Astrocyte of the spinal cord (primary cell): ENCODE data around the gene SHISA7.
A peak's percentile ranks its signal among the peaks of the same experiment; 100 is the strongest.
"Not testable (repeated sequence)": the region's sequence is repeated elsewhere in the genome, so short reads cannot be mapped to it uniquely, and the experiment has no call there.

Experiments used
- DNase-seq: peaks from one replicate; pipeline ENCODE4 v3.0.0; 2011; ENCODE audit warnings: low read depth, low spot score
- H3K4me3 ChIP-seq: 2 replicates; pipeline ENCODE4 v1.5.1; 2011; ENCODE audit warnings: low read depth, mild to moderate bottlenecking, low read length, moderate library complexity
- in situ Hi-C: cut with HindIII; loops from 2 replicates; pipeline ENCODE4 v1.10.0; 2017; ENCODE audit warnings: low sequenced_read_pairs
- TF ChIP-seq, protein P1 (sequence below): IDR thresholded peaks from 2 replicates; pipeline ENCODE4 v1.5.1; 2012; ENCODE audit warnings: low read depth, mild to moderate bottlenecking, low read length, inconsistent platforms

Gene SHISA7

DNA sequence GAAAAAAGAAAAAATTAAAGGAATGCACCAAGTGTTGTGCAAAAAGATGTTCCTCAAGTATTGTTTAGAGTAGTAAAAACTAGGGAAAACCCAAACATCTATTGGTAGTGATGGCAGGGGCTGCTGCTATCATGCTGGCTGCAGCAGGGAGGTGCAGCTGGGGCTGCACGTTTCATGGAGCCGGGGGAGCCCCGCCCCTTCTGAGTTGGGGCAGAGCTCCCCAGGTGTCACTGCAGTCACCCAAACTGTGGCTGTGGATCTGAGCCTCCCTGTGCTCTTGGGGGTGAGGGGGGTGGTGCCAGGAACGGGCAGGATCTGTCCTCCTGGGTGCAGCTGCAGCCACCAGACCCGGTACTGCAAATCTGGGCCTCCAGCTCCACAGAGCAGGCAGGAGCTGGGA lies 24.0 kb downstream of the SHISA7 start:
- no peak for DNase-seq
- TF ChIP-seq, protein P1, sequence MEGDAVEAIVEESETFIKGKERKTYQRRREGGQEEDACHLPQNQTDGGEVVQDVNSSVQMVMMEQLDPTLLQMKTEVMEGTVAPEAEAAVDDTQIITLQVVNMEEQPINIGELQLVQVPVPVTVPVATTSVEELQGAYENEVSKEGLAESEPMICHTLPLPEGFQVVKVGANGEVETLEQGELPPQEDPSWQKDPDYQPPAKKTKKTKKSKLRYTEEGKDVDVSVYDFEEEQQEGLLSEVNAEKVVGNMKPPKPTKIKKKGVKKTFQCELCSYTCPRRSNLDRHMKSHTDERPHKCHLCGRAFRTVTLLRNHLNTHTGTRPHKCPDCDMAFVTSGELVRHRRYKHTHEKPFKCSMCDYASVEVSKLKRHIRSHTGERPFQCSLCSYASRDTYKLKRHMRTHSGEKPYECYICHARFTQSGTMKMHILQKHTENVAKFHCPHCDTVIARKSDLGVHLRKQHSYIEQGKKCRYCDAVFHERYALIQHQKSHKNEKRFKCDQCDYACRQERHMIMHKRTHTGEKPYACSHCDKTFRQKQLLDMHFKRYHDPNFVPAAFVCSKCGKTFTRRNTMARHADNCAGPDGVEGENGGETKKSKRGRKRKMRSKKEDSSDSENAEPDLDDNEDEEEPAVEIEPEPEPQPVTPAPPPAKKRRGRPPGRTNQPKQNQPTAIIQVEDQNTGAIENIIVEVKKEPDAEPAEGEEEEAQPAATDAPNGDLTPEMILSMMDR = no peak
- H3K4me3 ChIP-seq = no peak overlapping the region
- in situ Hi-C loops = no loop called here

DNA sequence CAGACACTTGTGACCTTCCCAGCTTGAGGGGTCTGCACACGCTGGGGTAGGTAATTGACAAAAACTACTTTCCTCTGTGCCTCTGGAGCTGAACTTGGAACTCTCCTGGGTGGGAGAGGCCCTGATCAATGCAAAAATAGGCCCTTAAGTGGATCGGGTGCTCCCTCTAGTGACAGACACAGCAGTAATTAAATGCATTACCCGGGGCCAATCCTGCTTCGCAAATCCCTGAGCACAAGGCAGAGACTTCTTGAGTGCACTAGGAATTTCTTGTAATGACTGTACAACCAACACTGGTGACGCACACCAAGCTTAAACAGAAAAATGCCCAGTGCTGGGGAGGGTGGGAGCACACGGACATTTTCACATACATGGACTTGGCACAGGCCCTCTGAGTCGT lies 24.9 kb downstream of the SHISA7 start:
- TF ChIP-seq, protein P1 = peak; percentile 77
- H3K4me3 ChIP-seq = no peak overlapping the region
- peak; percentile 82 for DNase-seq
- in situ Hi-C loops = no loop called here

DNA sequence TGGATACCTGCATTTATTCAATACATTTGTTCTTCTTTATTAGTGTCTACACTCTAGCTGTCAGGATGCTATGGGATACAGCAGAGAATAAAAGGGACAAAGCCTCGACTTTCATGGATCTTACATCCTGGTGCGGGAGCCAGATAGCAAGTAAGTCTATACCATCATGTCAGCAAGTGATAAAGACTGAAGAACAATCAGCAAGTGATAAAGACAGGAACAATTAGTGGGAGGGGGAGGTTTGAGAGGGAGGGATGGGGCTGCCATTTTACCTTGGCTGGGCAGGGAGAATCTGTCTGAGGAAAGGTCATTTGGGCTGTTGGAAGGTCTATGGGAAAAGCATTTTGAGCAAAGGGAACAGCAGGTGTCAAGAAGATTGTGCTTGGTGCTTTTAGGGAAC lies 32.9 kb downstream of the SHISA7 start:
- no peak overlapping the region for H3K4me3 ChIP-seq
- in situ Hi-C loops = no loop called here
- TF ChIP-seq, protein P1 = no peak
- no peak for DNase-seq

DNA sequence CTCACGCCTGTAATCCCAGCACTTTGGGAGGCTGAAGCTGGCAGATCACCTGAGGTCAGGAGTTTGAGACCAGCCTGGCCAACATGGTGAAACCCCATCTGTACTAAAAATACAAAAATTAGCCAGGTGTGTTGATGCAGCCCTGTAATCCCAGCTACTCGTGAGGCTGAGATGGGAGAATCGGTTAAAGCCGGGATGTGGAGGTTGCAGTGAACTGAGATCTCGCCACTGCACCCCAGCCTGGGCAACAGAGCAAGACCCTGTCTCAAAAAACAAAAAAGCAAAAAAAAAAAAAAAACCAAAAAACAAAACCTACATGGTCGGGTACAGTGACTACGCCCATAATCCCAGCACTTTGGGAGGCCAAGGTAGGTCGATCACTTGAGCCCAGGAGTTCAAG lies 33.9 kb downstream of the SHISA7 start:
- in situ Hi-C loops, DNase-seq, H3K4me3 ChIP-seq: not testable (repeated sequence)

DNA sequence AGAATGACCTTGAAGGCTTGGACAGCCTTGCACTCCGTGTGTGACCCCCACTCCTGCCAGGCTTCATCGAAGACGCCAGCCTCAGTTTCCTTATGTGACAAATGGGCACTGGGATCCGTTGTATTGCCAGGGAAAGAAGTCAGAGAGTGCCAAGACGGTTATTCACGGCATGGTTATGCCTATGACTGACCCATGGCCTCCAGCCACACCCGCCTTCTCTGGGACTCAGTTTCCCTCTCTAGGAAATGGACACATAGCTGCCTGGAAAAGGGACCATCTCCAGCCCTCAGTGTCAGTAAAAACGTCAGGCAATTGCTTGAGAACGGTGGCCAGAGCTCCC lies 34.6 kb downstream of the SHISA7 start:
- in situ Hi-C loops = no loop called here
- peak overlapping the region; percentile 36 for H3K4me3 ChIP-seq
- DNase-seq = no peak
- TF ChIP-seq, protein P1 = no peak

DNA sequence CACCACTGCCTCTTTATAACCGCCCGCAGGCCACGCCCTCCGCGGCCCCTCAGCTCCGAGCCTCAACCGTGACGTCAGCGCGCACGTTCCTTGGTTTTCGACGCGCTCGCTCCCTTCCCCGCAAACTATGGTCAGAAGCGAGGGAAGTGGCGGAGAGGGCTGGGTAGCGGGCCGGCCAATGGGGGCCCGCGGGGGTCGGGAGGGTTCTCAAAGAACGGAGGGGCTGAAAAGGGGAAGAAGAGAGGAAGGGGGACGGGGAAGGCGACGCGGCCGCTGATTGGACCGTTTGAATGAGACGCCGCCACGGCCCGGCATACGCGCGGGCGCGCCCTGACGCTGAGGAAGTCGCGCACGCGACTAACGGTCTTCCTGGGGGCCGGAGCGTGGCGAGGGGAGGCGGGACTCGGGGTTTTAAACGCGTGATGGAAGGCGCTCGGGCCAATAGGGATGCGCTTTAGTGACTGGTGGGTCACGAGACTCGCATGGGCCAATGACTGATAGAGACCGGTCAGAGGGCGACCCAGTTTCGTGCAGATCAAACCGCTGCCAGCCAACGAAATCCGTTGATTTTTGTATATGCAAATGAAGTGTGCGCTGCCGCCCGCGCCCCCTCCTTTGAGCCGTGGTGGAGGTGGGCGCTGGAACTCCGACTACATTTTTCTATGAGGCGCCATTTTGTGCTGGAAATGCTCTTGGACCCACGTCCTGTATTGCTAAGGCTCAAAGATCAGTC lies 35.1 kb downstream of the SHISA7 start:
- TF ChIP-seq, protein P1 = no peak
- in situ Hi-C loops = no loop called here
- H3K4me3 ChIP-seq = peak overlapping the region; percentile 51
- DNase-seq = peak; percentile 100

DNA sequence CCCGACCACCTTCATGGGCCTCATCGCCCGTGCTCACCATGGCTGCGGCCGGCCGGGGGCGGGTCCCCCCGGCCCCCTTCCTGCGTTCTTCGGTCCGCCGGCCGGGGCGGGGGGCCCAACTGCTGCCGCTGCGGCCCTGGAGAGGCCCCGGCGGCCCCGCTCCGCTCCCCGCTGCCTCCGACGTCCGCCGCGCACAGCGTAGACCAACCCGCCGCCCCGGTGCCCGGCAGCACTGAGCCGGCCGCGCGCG lies 35.6 kb downstream of the SHISA7 start, which contains the start of gene UBE2S:
Gene UBE2S, minus strand, starts transcription at position 239 of the 250 bp plus-strand sequence. Its CDS starts 199 bp downstream, at position 40.
- DNase-seq, in situ Hi-C loops: not testable (repeated sequence)
- H3K4me3 ChIP-seq = peak within 1 kb of the TSS; percentile 80
